Measurements from ENCODE around the gene EPS15. TPM values are rescaled to one million over a fixed set of nuclear protein-coding genes. Genes with fewer than 3 reads are reported as not detected.
"Not testable (repeated sequence)": the region's sequence is repeated elsewhere in the genome, so short reads cannot be mapped to it uniquely, and the experiment has no call there.

EPS15 gene
- total RNA-seq, 1 donor, result 108 TPM

GRCh38 chr1:51454554-51454953, 64.5 kb downstream of the EPS15 start:
- no peak overlapping the region for H3K4me3 ChIP-seq (ENCODE audit: low read depth, low read length)
- no peak for DNase-seq (ENCODE audit: low read depth)
- TF ChIP-seq CTCF (IDR thresholded peaks at IDR 0.05; ENCODE audit: insufficient read depth, low read length), result no peak

- DNase-seq (ENCODE audit: low read depth), result no peak
- no peak overlapping the region for H3K4me3 ChIP-seq (ENCODE audit: low read depth, low read length)
- no peak for TF ChIP-seq CTCF (IDR thresholded peaks at IDR 0.05; ENCODE audit: insufficient read depth, low read length)
Measured at GRCh38 chr1:51453010-51453409, 66.1 kb downstream of the EPS15 start.

GRCh38 chr1:51448844-51449454, 70.1 kb downstream of the EPS15 start:
- DNase-seq (ENCODE audit: low read depth), result not testable (repeated sequence)

GRCh38 chr1:51445351-51446090, 73.5 kb downstream of the EPS15 start:
- no peak for TF ChIP-seq CTCF (IDR thresholded peaks at IDR 0.05; ENCODE audit: insufficient read depth, low read length)
- no peak overlapping the region for H3K4me3 ChIP-seq (ENCODE audit: low read depth, low read length)
- peak; percentile 41 for DNase-seq (ENCODE audit: low read depth)

More at GRCh38 chr1:51448844-51449454, 70.1 kb downstream of the EPS15 start:
- not testable (repeated sequence) for H3K4me3 ChIP-seq (ENCODE audit: low read depth, low read length)

- no peak for TF ChIP-seq CTCF (IDR thresholded peaks at IDR 0.05; ENCODE audit: insufficient read depth, low read length)
- DNase-seq (ENCODE audit: low read depth), result no peak
- no peak overlapping the region for H3K4me3 ChIP-seq (ENCODE audit: low read depth, low read length)
Measured at GRCh38 chr1:51444534-51445192, 74.4 kb downstream of the EPS15 start.

GRCh38 chr1:51444096-51444495, 75.0 kb downstream of the EPS15 start:
- DNase-seq (ENCODE audit: low read depth), result peak; percentile 15
- no peak for TF ChIP-seq CTCF (IDR thresholded peaks at IDR 0.05; ENCODE audit: insufficient read depth, low read length)
- no peak overlapping the region for H3K4me3 ChIP-seq (ENCODE audit: low read depth, low read length)

GRCh38 chr1:51443555-51443954, 75.5 kb downstream of the EPS15 start:
- DNase-seq (ENCODE audit: low read depth), result no peak
- H3K4me3 ChIP-seq (ENCODE audit: low read depth, low read length), result no peak overlapping the region
- no peak for TF ChIP-seq CTCF (IDR thresholded peaks at IDR 0.05; ENCODE audit: insufficient read depth, low read length)

Measured in fibroblast of the aortic adventitia (primary cell).